K562 (cell line): ENCODE measurements around the gene RRM2. TPM values are rescaled to one million over a fixed set of nuclear protein-coding genes. Genes with fewer than 3 reads are reported as not detected.
A peak's percentile ranks its signal among the peaks of the same experiment; 100 is the strongest.

Experiments
- ATAC-seq: fragments of 200-7000 bp; cut with Tn5 transposase; 3 replicates; pipeline ENCODE4 v1.9.1; 2020; ENCODE audit warnings: moderate library complexity
- BruUV-seq: library from RNA; stranded (reverse); fragments of 400-500 nt; replicated peaks from 2 replicates; lab custom pipeline; 2021; lab: Mats Ljungman, UMichigan
- CTCF ChIA-PET: fragments of 300-600 bp; formaldehyde crosslinking; extraction: SDS; loops from one replicate; lab custom pipeline; 2021; ENCODE audit warnings: low intra/inter-chr PET ratio; lab: Yijun Ruan, JAX
- POLR2A ChIA-PET: fragments of 300-600, 350-650 bp; sonication (Branson Sonifier 250); formaldehyde crosslinking; extraction: SDS; loops from one replicate; lab custom pipeline; 2021; ENCODE audit warnings: antibody characterized with exemption, inconsistent platforms; lab: Yijun Ruan, JAX
- DNase-seq, 4 experiments: peaks; one replicate each; pipeline versions ENCODE4 v3.0.0 to v3.0.0-alpha.2; 2011 to 2018; ENCODE audit warnings: low spot score in 3 of 4, mixed read lengths in 3 of 4; ENCODE audit errors: extremely low read depth in 1 of 4
- FAIRE-seq: peaks from 2 replicates; lab custom pipeline; 2011; peaks lifted over from hg19 to GRCh38; lab: Jason Lieb, UNC
- H2AFZ ChIP-seq: 2 replicates; pipeline ENCODE4 v1.6.0; 2011; ENCODE audit warnings: low read depth, low read length, control low read depth, inconsistent platforms
- H3K27ac ChIP-seq: fragments of 200-600 bp; 3 replicates; pipeline ENCODE4 v1.8.0; 2011; ENCODE audit warnings: low read depth, mild to moderate bottlenecking, control low read depth, inconsistent platforms, low read length, moderate library complexity, mixed read lengths; ENCODE audit errors: extremely low read depth
- H3K27me3 ChIP-seq, 2 experiments: fragments of 300-600 bp in 1 of 2; 2 replicates in 1 of 2; 3 replicates in 1 of 2; pipeline versions ENCODE4 v1.6.0 to v1.8.0; 2011; ENCODE audit warnings: inconsistent platforms in 2 of 2, low read length in 2 of 2, mild to moderate bottlenecking in 1 of 2, mixed read lengths in 1 of 2, moderate library complexity in 1 of 2; ENCODE audit not compliant: control insufficient read depth in 2 of 2, insufficient read depth in 2 of 2
- H3K36me3 ChIP-seq: fragments of 300-600 bp; 3 replicates; pipeline ENCODE4 v1.8.0; 2011; ENCODE audit warnings: mild to moderate bottlenecking, low read length, inconsistent platforms; ENCODE audit not compliant: control insufficient read depth, insufficient read depth
- H3K4me1 ChIP-seq, 2 experiments: fragments of 200-600 bp in 1 of 2; replicated peaks in 1 of 2; 2 replicates in 1 of 2; 3 replicates in 1 of 2; pipeline versions ENCODE4 v1.5.1 to v1.8.0; 2011; ENCODE audit warnings: inconsistent platforms in 2 of 2, low read length in 2 of 2, mild to moderate bottlenecking in 1 of 2, mixed read lengths in 1 of 2, moderate library complexity in 1 of 2; ENCODE audit not compliant: control insufficient read depth in 2 of 2, insufficient read depth in 2 of 2
- H3K4me2 ChIP-seq: 2 replicates; pipeline ENCODE4 v1.6.1; 2011; ENCODE audit warnings: low read length, control low read depth, inconsistent platforms, mixed read lengths; ENCODE audit not compliant: insufficient read depth
- H3K4me3 ChIP-seq: fragments of 200-600 bp; sonication (generic), shearing (Covaris generic); 2 replicates; pipeline ENCODE4 v1.5.1; 2016; ENCODE audit warnings: control low read depth, inconsistent platforms
- H3K79me2 ChIP-seq: fragments of 200-600 bp; 3 replicates; pipeline ENCODE4 v1.8.0; 2011; ENCODE audit warnings: low read length, inconsistent platforms; ENCODE audit not compliant: control insufficient read depth, insufficient read depth
- H3K9ac ChIP-seq, 2 experiments: 2 replicates each; pipeline versions ENCODE4 v1.6.0 to v1.6.1; 2011; ENCODE audit warnings: low read depth in 2 of 2, low read length in 2 of 2, control low read depth in 1 of 2, inconsistent platforms in 1 of 2, mild to moderate bottlenecking in 1 of 2, mixed read lengths in 1 of 2; ENCODE audit not compliant: insufficient read depth in 1 of 2
- H3K9me1 ChIP-seq: one replicate; pipeline ENCODE4 v1.6.0; 2011; ENCODE audit warnings: inconsistent platforms, mild to moderate bottlenecking, low read length, moderate library complexity; ENCODE audit not compliant: control insufficient read depth, insufficient read depth
- H3K9me3 ChIP-seq: replicated peaks from 2 replicates; pipeline ENCODE4 v1.5.1; 2011; ENCODE audit warnings: low read depth, low read length, inconsistent platforms; ENCODE audit not compliant: control insufficient read depth, insufficient read depth
- H4K20me1 ChIP-seq: replicated peaks from 2 replicates; pipeline ENCODE4 v1.6.1; 2011; ENCODE audit warnings: low read length, inconsistent platforms, mixed read lengths; ENCODE audit not compliant: control insufficient read depth, insufficient read depth
- CBX5 ChIP-seq: IDR thresholded peaks from 2 replicates; pipeline ENCODE4 v1.6.1; 2014; ENCODE audit warnings: low read depth, borderline replicate concordance
- CCNT2 ChIP-seq: IDR thresholded peaks from 2 replicates; pipeline ENCODE4 v1.6.1; 2011; ENCODE audit warnings: borderline replicate concordance, low read depth, mild to moderate bottlenecking, moderate library complexity, mixed read lengths, low read length; ENCODE audit not compliant: insufficient read length; ENCODE audit errors: extremely low read depth
- ELK1 ChIP-seq: sonication (generic); formaldehyde crosslinking; IDR thresholded peaks from 2 replicates; pipeline ENCODE4 v1.8.1; 2022; ENCODE audit warnings: missing genetic modification reagents
- FOS ChIP-seq: IDR thresholded peaks from 3 replicates; pipeline ENCODE4 v1.6.1; 2011; ENCODE audit not compliant: insufficient read length; ENCODE audit errors: extremely low read depth
- ID3 ChIP-seq, 2 experiments: fragments of 250-450 bp in 1 of 2; fragments of 450-650 bp in 1 of 2; sonication (Bioruptor Pico) in 1 of 2; IDR thresholded peaks; 2 replicates each; pipeline versions ENCODE4 v1.6.1 to v1.8.0; 2016 to 2021; ENCODE audit warnings: mild to moderate bottlenecking in 2 of 2, moderate library complexity in 2 of 2, missing compliant biosample characterization in 1 of 2, missing genetic modification characterization in 1 of 2
- MNT ChIP-seq, 2 experiments: fragments of 450-650 bp; conservative IDR thresholded peaks; 2 replicates each; pipeline ENCODE4 v1.6.1; 2017; ENCODE audit warnings: mild to moderate bottlenecking in 2 of 2, moderate library complexity in 2 of 2
- PRDM10 ChIP-seq: fragments of 450-650 bp; IDR thresholded peaks from 2 replicates; pipeline ENCODE4 v1.6.1; 2018; ENCODE audit not compliant: partially characterized antibody
- SREBF2 ChIP-seq: sonication (generic); formaldehyde crosslinking; IDR thresholded peaks from 2 replicates; pipeline ENCODE4 v1.4.0; 2020; ENCODE audit warnings: mild to moderate bottlenecking, missing genetic modification reagents
- TAL1 ChIP-seq: fragments of 450-650 bp; IDR thresholded peaks from 2 replicates; pipeline ENCODE4 v1.6.1; 2016; ENCODE audit warnings: mild to moderate bottlenecking
- TCF3 ChIP-seq: sonication (generic); formaldehyde crosslinking; IDR thresholded peaks from 2 replicates; pipeline ENCODE4 v1.4.0; 2020; ENCODE audit warnings: mild to moderate bottlenecking, missing genetic modification reagents
- XRCC4 ChIP-seq: IDR thresholded peaks from one replicate; pipeline ENCODE4 v1.6.1; 2011; ENCODE audit not compliant: insufficient read depth, insufficient read length; ENCODE audit errors: extremely low read depth
- YY1 ChIP-seq, 3 experiments: IDR thresholded peaks; 2 replicates each; pipeline ENCODE4 v1.6.1; 2011; ENCODE audit warnings: low read length in 2 of 3, mild to moderate bottlenecking in 2 of 3, moderate library complexity in 2 of 3, borderline replicate concordance in 1 of 3, control low read depth in 1 of 3, low read depth in 1 of 3; ENCODE audit not compliant: insufficient read depth in 3 of 3, insufficient replicate concordance in 2 of 3, control insufficient read depth in 1 of 3, insufficient read length in 1 of 3; ENCODE audit errors: extremely low read depth in 1 of 3
- ZNF668 ChIP-seq: fragments of 250-450 bp; sonication (Bioruptor Pico); IDR thresholded peaks from 2 replicates; pipeline ENCODE4 v1.8.0; 2022; ENCODE audit warnings: mild to moderate bottlenecking, inconsistent platforms
- WGBS: fragments of 100-300 bp; shearing (Covaris generic); methylation state at CpG from one replicate; pipeline ENCODE4 v1.1.6; 2016; ENCODE audit warnings: low coverage, mixed read lengths; ENCODE audit not compliant: insufficient coverage; ENCODE audit errors: missing lambda C conversion rate; 5-methylcytosine and 5-hydroxymethylcytosine counted together
- in situ Hi-C: fragments of 300-500 bp; cut with MboI; formaldehyde crosslinking; loops from 4 replicates; pipeline ENCODE4 v1.15.0; 2018; ENCODE audit warnings: inconsistent platforms, mixed read lengths
- intact Hi-C: fragments of 100-400 bp; cut with micrococcal nuclease; formaldehyde crosslinking; loops from 2 replicates; pipeline ENCODE4 v1.14.2; 2022
- polyA plus RNA-seq, 8 experiments: library from polyadenylated mRNA; depleted of rRNA in 4 of 8; stranded (reverse) in 5 of 8; unstranded in 3 of 8; fragments of >200 nt; fragmentation: Nextera tagmentation in 2 of 8; fragmentation: Illumina TruSeq in 1 of 8; extraction: Ambion mirVana in 2 of 8; extraction: Trizol in 1 of 8; gene quantifications; 2 replicates each; pipeline versions ENCODE4 v1.2.1 to v1.2.3, GENCODE V29; 2011 to 2014; ENCODE audit warnings: inconsistent platforms in 1 of 8, missing spikeins in 1 of 8
- total RNA-seq, 7 experiments: library from RNA; depleted of rRNA in 6 of 7; stranded (reverse); fragments of >200 nt in 6 of 7; fragmentation: Illumina TruSeq in 2 of 7; extraction: Trizol in 2 of 7; gene quantifications; 2 replicates each; pipeline versions ENCODE4 v1.2.1 to v1.2.3, GENCODE V29; 2011 to 2021; ENCODE audit warnings: low replicate concordance in 1 of 7

RRM2 gene
- total and polyA plus RNA-seq, 9 of the 15 experiments (the other 6 are each of a cell fraction or from before 2014, with no cell fraction given), result 50.1 to 244 (median 128) TPM

GRCh38 chr2:10095175-10095574 lies 27.4 kb upstream of the RRM2 start:
- FAIRE-seq, result no peak
- intact Hi-C loops, result no loop called here
- no TSS peak for BruUV-seq

More at GRCh38 chr2:10095175-10095574, 27.4 kb upstream of the RRM2 start:
- Histone ChIP-seq H3K36me3 (no peaks in the 10 kb centered on the region), H3K27me3 (peaks cover 8 to 22% of the 10 kb centered on the region in 2 experiments; a peak in 4 of 5 replicates), H3K4me3 (no peak overlapping the region), H3K79me2 (no peaks in the 10 kb centered on the region), H3K9me3 (no peaks in the 10 kb centered on the region), H3K27ac (no peak overlapping the region), H2AFZ (no peak overlapping the region), H4K20me1 (no peaks in the 10 kb centered on the region), H3K9me1 (no peaks in the 10 kb centered on the region), H3K4me2 (no peak overlapping the region), H3K9ac (peak overlapping the region in 1 of 2 experiments; percentile 41; a peak in 1 of 4 replicates), H3K4me1 (peaks cover 2 to 21% of the 10 kb centered on the region in 2 experiments; a peak in 3 of 5 replicates)
- 20% methylated on average over 9 of the region's 9 CpGs for WGBS
- ATAC-seq (no peak), DNase-seq (no peak)
- CTCF ChIA-PET, result no interaction called here
- TF ChIP-seq FOS (no peak), XRCC4 (no peak), ID3 (CRISPR knock-in tag; IDR thresholded peaks at IDR 0.05) (no peak), ID3 (tag; IDR thresholded peaks at IDR 0.05) (no peak), ZNF668 (CRISPR knock-in tag) (no peak), TCF3 (CRISPR knock-in tag) (no peak), ELK1 (CRISPR knock-in tag) (no peak), YY1 (IDR thresholded peaks at IDR 0.05; ENCODE audit: borderline replicate concordance in 1 of 3, control insufficient read depth in 1 of 3, extremely low read depth in 1 of 3, insufficient read depth in 3 of 3, insufficient read length in 1 of 3, insufficient replicate concordance in 2 of 3, low read depth in 1 of 3, low read length in 2 of 3) (no peak), MNT (conservative IDR thresholded peaks at IDR 0.05) (no peak), CCNT2 (no peak), PRDM10 (no peak), CBX5 (no peak), TAL1 (no peak), SREBF2 (CRISPR knock-in tag) (no peak)
- in situ Hi-C loops, result no loop called here
- POLR2A ChIA-PET, result interaction anchor here (0.6 to 1.4 kb wide), 4 partner anchors 8 to 24 kb away, joined by 3 to 5 read pairs (median 4); no protein-coding TSS in a partner anchor
